Medulla oblongata (tissue), 1 donor: Measurements from ENCODE around the gene IL19.
"Not testable (repeated sequence)": the region's sequence is repeated elsewhere in the genome, so short reads cannot be mapped to it uniquely, and the experiment has no call there.

Experiments
- DNase-seq: peaks from one replicate; pipeline ENCODE4 v3.0.0-alpha.2; 2015; ENCODE audit errors: extremely low spot score

The IL19 gene

DNA sequence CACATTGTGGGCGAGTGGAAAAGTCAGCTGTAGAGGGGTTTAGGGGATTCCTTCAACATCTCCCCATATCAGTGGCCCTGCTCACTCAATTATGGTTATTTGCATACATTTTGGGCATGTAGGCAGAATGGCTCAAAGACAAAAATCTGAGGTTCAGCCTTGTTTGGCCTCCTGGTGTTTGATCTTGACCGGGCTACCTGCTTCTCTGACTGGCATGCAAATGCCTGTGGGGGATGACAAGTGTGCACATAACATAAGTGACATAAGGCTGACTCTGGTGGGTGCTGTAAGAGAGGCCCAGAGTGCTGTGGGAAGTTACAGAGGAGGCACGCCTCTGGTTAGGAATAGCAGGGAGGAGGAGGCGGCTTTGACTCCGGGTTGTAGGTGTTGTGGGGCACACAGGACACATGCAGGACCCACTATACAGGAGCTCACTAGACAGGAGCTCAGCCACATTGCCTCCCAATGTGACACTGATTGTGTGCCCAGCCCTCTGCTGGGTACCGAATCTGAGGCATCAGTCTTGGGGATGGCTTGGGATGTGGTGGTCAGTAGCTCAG is 29.4 kb upstream of the IL19 start:
- DNase-seq: no peak

- DNase-seq: no peak
These were observed 27.7 kb upstream of the IL19 start for GRCh38 chr1:206742719-206743383.

GRCh38 chr1:206744683-206745082 is 25.9 kb upstream of the IL19 start:
- no peak for DNase-seq

GRCh38 chr1:206745301-206745700 is 25.3 kb upstream of the IL19 start:
- DNase-seq: no peak

GRCh38 chr1:206748348-206749030 is 22.1 kb upstream of the IL19 start:
- no peak for DNase-seq

DNA sequence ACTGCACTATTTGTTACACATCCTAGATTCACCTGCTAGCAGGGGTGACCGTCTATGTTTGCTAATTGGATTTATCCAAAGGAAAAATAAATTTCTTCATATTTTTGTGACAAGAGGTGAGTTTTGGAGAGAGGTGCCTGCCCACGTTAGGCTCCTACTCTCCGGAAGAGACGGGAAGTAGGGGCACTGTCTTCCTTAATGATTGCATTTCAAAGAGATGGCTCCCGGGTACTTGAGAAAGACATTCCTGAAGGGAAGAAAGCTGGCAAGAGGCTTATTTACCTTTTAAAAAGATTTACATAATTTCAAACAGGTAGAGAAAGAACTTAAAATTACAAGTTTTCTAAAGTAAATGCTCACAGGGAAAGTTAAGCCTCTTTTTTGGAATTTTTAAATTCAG is 18.7 kb upstream of the IL19 start:
- no peak for DNase-seq

- no peak for DNase-seq
These were observed 18.1 kb upstream of the IL19 start for GRCh38 chr1:206752481-206752880.

- DNase-seq: no peak
These were observed 17.4 kb upstream of the IL19 start for GRCh38 chr1:206753141-206753540.

DNA sequence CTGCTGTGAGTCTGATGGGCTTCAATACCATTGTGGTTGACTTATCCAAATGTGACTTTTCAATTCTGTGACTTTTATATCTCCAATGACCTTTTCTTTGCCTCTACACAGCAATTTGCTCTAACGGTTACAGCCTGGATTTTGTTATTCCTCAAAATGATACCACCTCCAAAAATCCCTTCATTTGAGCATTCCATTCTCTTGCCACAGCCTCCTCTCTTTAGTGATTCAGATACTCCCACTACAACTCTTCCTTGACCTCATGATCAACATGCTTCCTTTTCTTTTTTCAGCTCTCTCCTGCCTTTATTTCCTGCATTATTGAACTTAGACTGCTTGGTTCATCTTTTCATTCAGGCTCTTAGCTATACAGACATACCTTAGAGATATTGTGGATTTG is 16.6 kb upstream of the IL19 start:
- no peak for DNase-seq

- DNase-seq: no peak
These were observed 12.9 kb upstream of the IL19 start for GRCh38 chr1:206757524-206758266.

- no peak for DNase-seq
These were observed 10.0 kb upstream of the IL19 start for GRCh38 chr1:206760590-206760989.

DNA sequence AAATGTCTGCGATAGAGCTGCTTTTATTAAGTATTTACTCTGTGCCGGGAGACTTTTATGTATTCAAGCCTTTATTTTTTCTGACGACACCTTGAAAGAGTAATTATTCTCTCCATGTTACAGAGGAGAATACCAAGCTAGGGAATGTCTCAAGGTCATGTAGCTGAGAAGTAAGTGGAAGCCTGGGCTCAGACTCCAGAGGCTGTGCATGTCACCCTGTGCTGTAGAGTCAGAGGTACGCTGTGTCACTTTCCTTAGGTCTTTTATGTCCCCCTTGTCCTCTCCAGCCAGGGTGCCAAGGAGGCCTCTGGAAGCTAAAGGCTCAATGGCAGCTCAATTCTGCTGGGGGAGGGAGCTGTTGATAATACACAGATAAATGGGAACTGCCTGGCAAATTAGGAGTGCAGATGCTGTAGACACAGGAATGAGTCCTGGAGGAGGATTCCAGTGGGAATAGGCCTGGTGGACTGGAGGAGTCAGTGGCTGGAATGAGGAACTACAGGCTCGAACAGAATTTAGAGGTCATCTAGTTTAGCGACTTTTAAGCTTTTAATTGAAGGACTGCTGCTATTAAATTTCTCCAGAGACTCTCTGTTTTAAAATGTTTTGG is 9.3 kb upstream of the IL19 start:
- DNase-seq: no peak

- DNase-seq: not testable (repeated sequence)
These were observed 7.7 kb upstream of the IL19 start for GRCh38 chr1:206762741-206763364.

- DNase-seq: not testable (repeated sequence)
These were observed 4.8 kb upstream of the IL19 start for GRCh38 chr1:206765771-206766170.

DNA sequence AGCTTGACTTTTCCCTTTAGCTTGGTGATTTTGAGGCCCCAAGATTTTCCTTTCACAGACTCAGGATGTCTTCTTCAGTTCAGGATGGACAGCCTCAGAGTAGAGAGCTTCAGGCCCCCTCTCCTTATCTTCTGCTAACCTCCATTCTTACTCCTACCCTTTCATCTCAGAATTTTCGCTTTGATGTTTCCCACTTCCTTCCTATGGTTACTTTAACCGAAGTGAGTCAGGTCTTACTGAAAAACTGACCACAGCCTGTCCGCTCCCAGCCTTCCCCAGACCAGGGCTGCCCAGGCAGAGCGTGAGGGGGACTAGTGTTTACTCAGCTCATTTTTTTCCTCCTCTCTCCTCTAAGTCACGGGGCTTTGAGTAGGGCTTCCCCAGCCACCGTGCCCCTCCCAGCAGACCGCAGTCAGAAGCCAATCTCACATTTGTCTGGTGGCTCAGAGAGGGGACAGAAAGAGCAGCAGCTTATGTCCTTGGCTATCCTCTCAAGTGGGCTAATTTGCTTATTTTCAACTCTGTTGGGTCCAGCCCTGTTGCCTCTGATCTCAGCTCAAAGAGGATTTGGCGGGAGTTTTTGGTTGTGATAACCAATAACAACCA is 4.2 kb upstream of the IL19 start:
- DNase-seq: peak; percentile 69

GRCh38 chr1:206768472-206769303 is 1.9 kb upstream of the IL19 start:
- DNase-seq: no peak

GRCh38 chr1:206769304-206769731 is 1.3 kb upstream of the IL19 start:
- DNase-seq: no peak

- no peak for DNase-seq
These were observed 742 bp downstream of the IL19 start for GRCh38 chr1:206771338-206771692.

DNA sequence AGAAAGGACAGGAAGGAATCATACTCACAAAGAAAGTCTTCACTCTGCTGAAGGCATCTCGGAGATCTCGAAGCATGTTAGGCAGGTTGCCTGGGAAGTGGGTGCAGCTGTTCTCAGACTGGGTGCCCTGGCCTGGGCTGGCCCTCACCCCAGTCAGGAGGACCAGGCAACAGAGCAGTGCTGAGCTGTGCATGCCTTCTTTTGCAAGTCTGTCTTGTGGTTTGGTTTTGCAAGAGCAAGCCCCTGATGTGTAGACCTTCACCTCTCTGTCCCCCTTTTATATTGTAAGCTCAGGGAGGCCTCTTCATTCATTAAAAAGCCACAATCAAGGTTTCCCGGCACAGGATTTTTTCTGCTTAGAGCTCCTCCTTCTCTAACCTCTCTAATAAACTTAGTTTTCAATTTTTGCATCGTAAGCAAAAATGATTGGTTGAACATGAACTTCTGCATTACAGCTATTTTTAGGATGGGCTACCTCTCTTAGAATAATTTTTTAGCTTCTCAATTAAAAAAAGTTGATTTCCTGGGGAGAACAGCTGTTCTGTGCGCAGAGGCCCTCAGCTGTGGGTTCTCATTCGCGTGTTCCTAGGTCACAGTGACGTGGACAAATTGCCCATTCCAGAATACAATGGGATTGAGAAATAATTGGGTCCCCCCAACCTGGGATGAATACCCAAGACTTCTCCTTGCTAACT is 1.8 kb downstream of the IL19 start, which contains the start of gene IL10:
TSS of gene IL10 (minus strand) at position 252 of the 695 bp plus-strand sequence. CDS start at position 193, 59 bp downstream.
- DNase-seq: peak; percentile 65

GRCh38 chr1:206774093-206774492 is 3.5 kb downstream of the IL19 start:
- DNase-seq: peak; percentile 18
